H9 (cell line): Measurements from ENCODE around the gene TMEM208. TPM values are rescaled to one million over a fixed set of nuclear protein-coding genes. Genes with fewer than 3 reads are reported as not detected.
A peak's percentile ranks its signal among the peaks of the same experiment; 100 is the strongest.

Source experiments
- DNase-seq: peaks from one replicate; pipeline ENCODE4 v3.0.0-alpha.2; 2017
- H2AFZ ChIP-seq: one replicate; pipeline ENCODE4 v1.6.1; 2013; ENCODE audit warnings: mild to moderate bottlenecking, low read length, control low read depth, moderate library complexity
- H2AK5ac ChIP-seq: 2 replicates; pipeline ENCODE4 v1.6.1; 2013; ENCODE audit warnings: low read length, control low read depth, mixed read lengths; ENCODE audit not compliant: insufficient read length
- H2BK120ac ChIP-seq: one replicate; pipeline ENCODE4 v1.6.1; 2013; ENCODE audit warnings: low read depth, mild to moderate bottlenecking, low read length, control low read depth, inconsistent platforms; ENCODE audit not compliant: poor library complexity, severe bottlenecking
- H2BK12ac ChIP-seq: 2 replicates; pipeline ENCODE4 v1.6.1; 2013; ENCODE audit warnings: low read length, control low read depth, mixed read lengths, low read depth; ENCODE audit not compliant: insufficient read length
- H2BK15ac ChIP-seq: 2 replicates; pipeline ENCODE4 v1.6.1; 2013; ENCODE audit warnings: low read depth, low read length, control low read depth
- H2BK20ac ChIP-seq: one replicate; pipeline ENCODE4 v1.6.1; 2013; ENCODE audit warnings: low read depth, mild to moderate bottlenecking, low read length, control low read depth, inconsistent platforms; ENCODE audit not compliant: poor library complexity, severe bottlenecking
- H2BK5ac ChIP-seq: 2 replicates; pipeline ENCODE4 v1.6.1; 2013; ENCODE audit warnings: low read length, control low read depth, mixed read lengths; ENCODE audit not compliant: insufficient read length
- H3K14ac ChIP-seq: 2 replicates; pipeline ENCODE4 v1.6.1; 2013; ENCODE audit warnings: low read length, control low read depth; ENCODE audit not compliant: insufficient read depth
- H3K18ac ChIP-seq: 2 replicates; pipeline ENCODE4 v1.6.1; 2013; ENCODE audit warnings: low read depth, mild to moderate bottlenecking, mixed read lengths, low read length, control low read depth; ENCODE audit not compliant: insufficient read length
- H3K23ac ChIP-seq: 2 replicates; pipeline ENCODE4 v1.6.1; 2013; ENCODE audit warnings: low read length, control low read depth, mixed read lengths, low read depth; ENCODE audit not compliant: insufficient read length
- H3K23me2 ChIP-seq: 2 replicates; pipeline ENCODE4 v1.6.1; 2013; ENCODE audit warnings: low read depth, mild to moderate bottlenecking, mixed read lengths, low read length, control low read depth; ENCODE audit not compliant: insufficient read length, poor library complexity, severe bottlenecking
- H3K27ac ChIP-seq: 2 replicates; pipeline ENCODE4 v1.5.1; 2013; ENCODE audit warnings: low read length, control low read depth, mixed read lengths, low read depth; ENCODE audit not compliant: insufficient read length
- H3K27me3 ChIP-seq: 2 replicates; pipeline ENCODE4 v1.6.1; 2013; ENCODE audit warnings: low read length, control low read depth, inconsistent platforms; ENCODE audit not compliant: insufficient read depth
- H3K4ac ChIP-seq: 2 replicates; pipeline ENCODE4 v1.6.1; 2013; ENCODE audit warnings: low read depth, mild to moderate bottlenecking, control low read depth, inconsistent platforms, low read length, moderate library complexity
- H3K4me1 ChIP-seq: 2 replicates; pipeline ENCODE4 v1.6.1; 2013; ENCODE audit warnings: low read length, control low read depth, inconsistent platforms; ENCODE audit not compliant: insufficient read depth
- H3K4me2 ChIP-seq: 2 replicates; pipeline ENCODE4 v1.6.1; 2013; ENCODE audit warnings: low read length, control low read depth, mixed read lengths; ENCODE audit not compliant: insufficient read length, insufficient read depth
- H3K56ac ChIP-seq: 2 replicates; pipeline ENCODE4 v1.6.1; 2013; ENCODE audit warnings: low read depth, mild to moderate bottlenecking, mixed read lengths, low read length, control low read depth; ENCODE audit not compliant: insufficient read length
- H3K79me1 ChIP-seq: 2 replicates; pipeline ENCODE4 v1.6.1; 2013; ENCODE audit warnings: low read depth, mild to moderate bottlenecking, moderate library complexity, low read length, control low read depth, inconsistent platforms; ENCODE audit not compliant: insufficient read depth, poor library complexity, severe bottlenecking
- H3K79me2 ChIP-seq: 2 replicates; pipeline ENCODE4 v1.6.1; 2013; ENCODE audit warnings: low read length, control low read depth, inconsistent platforms; ENCODE audit not compliant: insufficient read depth
- H3K9ac ChIP-seq: 2 replicates; pipeline ENCODE4 v1.6.1; 2013; ENCODE audit warnings: low read length, control low read depth, mixed read lengths; ENCODE audit not compliant: insufficient read length; ENCODE audit errors: extremely low read depth
- H3K9me3 ChIP-seq: one replicate; pipeline ENCODE4 v1.6.1; 2013; ENCODE audit warnings: low read depth, low read length, inconsistent platforms; ENCODE audit not compliant: control insufficient read depth
- H3T11ph ChIP-seq: one replicate; pipeline ENCODE4 v1.6.1; 2013; ENCODE audit warnings: mild to moderate bottlenecking, low read length, control low read depth, inconsistent platforms
- H4K20me1 ChIP-seq: one replicate; pipeline ENCODE4 v1.6.1; 2013; ENCODE audit not compliant: control insufficient read depth, insufficient read length, insufficient read depth
- H4K5ac ChIP-seq: 2 replicates; pipeline ENCODE4 v1.6.1; 2013; ENCODE audit warnings: low read depth, mild to moderate bottlenecking, mixed read lengths, low read length, control low read depth; ENCODE audit not compliant: insufficient read length
- H4K8ac ChIP-seq: replicated peaks from 2 replicates; pipeline ENCODE4 v1.6.1; 2013; ENCODE audit warnings: low read length, control low read depth, mixed read lengths, low read depth; ENCODE audit not compliant: insufficient read length
- H4K91ac ChIP-seq: 2 replicates; pipeline ENCODE4 v1.6.1; 2013; ENCODE audit warnings: low read depth, mild to moderate bottlenecking, moderate library complexity, mixed read lengths, low read length, control low read depth; ENCODE audit not compliant: insufficient read length
- H3K27ac Mint-ChIP-seq, 3 experiments: 2 replicates in 2 of 3; 3 replicates in 1 of 3; pipeline ENCODE4 v1.8.0; 2020 to 2021; ENCODE audit warnings: mixed read lengths in 3 of 3, mild to moderate bottlenecking in 1 of 3, moderate library complexity in 1 of 3
- H3K27me3 Mint-ChIP-seq: 2 replicates; pipeline ENCODE4 v1.8.0; 2021; ENCODE audit warnings: low read depth, mild to moderate bottlenecking, moderate library complexity, mixed read lengths
- H3K36me3 Mint-ChIP-seq, 3 experiments: 2 replicates in 2 of 3; 3 replicates in 1 of 3; pipeline ENCODE4 v1.8.0; 2020 to 2021; ENCODE audit warnings: low read depth in 3 of 3, mixed read lengths in 3 of 3; ENCODE audit not compliant: insufficient read depth in 1 of 3
- H3K4me1 Mint-ChIP-seq, 2 experiments: 2 replicates each; pipeline ENCODE4 v1.8.0; 2020; ENCODE audit warnings: mixed read lengths in 2 of 2
- H3K4me3 Mint-ChIP-seq, 2 experiments: 2 replicates in 1 of 2; 3 replicates in 1 of 2; pipeline ENCODE4 v1.8.0; 2020 to 2021; ENCODE audit warnings: mild to moderate bottlenecking in 2 of 2, mixed read lengths in 2 of 2, moderate library complexity in 1 of 2
- H3K9me3 Mint-ChIP-seq, 2 experiments: 2 replicates in 1 of 2; 3 replicates in 1 of 2; pipeline ENCODE4 v1.8.0; 2020; ENCODE audit warnings: mild to moderate bottlenecking in 2 of 2, mixed read lengths in 2 of 2, moderate library complexity in 1 of 2
- WGBS: extraction: QIAGEN DNeasy Blood & Tissue Kit; methylation state at CpG from one replicate; pipeline ENCODE4 v1.1.7; 2013; ENCODE audit warnings: missing lambda C conversion rate, low lambda C conversion rate, mixed read lengths; ENCODE audit not compliant: insufficient read length; ENCODE audit errors: extremely low coverage; 5-methylcytosine and 5-hydroxymethylcytosine counted together
- total RNA-seq: library from RNA; stranded (reverse); gene quantifications from 2 replicates; pipeline ENCODE4 v1.2.1, GENCODE V29; 2021
- TF ChIP-seq, protein P1 (sequence below): fragments of 200-600 bp; sonication (generic); conservative IDR thresholded peaks from 3 replicates; pipeline ENCODE4 v1.8.0; 2021; ENCODE audit warnings: antibody characterized with exemption, mild to moderate bottlenecking

Gene TMEM208
- total RNA-seq, 1 experiment from 2014 or later = 42.6 TPM

DNA sequence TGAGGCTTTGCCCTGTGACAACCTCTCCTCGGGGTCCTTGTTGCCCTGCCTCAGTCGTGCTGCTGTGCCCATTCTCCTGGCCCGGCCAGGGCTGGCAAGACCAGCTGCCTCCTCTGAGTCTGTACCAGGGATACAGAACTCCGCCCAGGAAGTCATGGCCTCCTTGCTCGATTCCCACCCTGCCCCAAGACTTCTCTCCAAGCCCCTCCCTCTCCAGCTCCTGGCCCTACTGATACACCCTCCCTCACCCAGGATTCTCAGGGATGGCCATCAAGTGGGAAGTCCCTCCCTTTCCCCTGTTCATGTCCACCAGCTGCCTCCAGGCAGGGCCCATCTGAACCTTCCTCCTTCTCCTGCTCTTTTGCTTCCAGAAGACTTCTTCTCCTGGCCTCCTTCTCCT, 11.2 kb upstream of the TMEM208 start:
- no peak overlapping the region for H3K23ac ChIP-seq
- peaks cover 56% of the 10 kb centered on the region for H3K27me3 Mint-ChIP-seq
- H3K4me1 Mint-ChIP-seq = no peaks in the 10 kb centered on the region
- no peaks in the 10 kb centered on the region for H3K36me3 Mint-ChIP-seq
- H2BK20ac ChIP-seq = no peak overlapping the region
- H4K91ac ChIP-seq = no peak overlapping the region
- H3K79me1 ChIP-seq = no peaks in the 10 kb centered on the region
- no peak overlapping the region for H2BK5ac ChIP-seq
- no CpG with 5 or more reads among the region's 5 CpGs for WGBS
- no peaks in the 10 kb centered on the region for H4K20me1 ChIP-seq
- no peaks in the 10 kb centered on the region for H3K9me3 ChIP-seq
- no peak overlapping the region for H3K27ac ChIP-seq
- H3K27me3 ChIP-seq = no peaks in the 10 kb centered on the region; the same call in 1 of the 2 replicates
- H3K9me3 Mint-ChIP-seq = no peaks in the 10 kb centered on the region
- H3K4me3 Mint-ChIP-seq = no peak overlapping the region
- H3K56ac ChIP-seq = no peak overlapping the region
- H3K27ac Mint-ChIP-seq = peak overlapping the region in 1 of 3 experiments; percentile 5; a peak in 1 of 7 replicates
- H3K79me2 ChIP-seq = no peaks in the 10 kb centered on the region
- no peak overlapping the region for H3T11ph ChIP-seq
- H4K5ac ChIP-seq = no peak overlapping the region
- H2AK5ac ChIP-seq = no peak overlapping the region
- no peak overlapping the region for H3K18ac ChIP-seq
- no peak overlapping the region for H4K8ac ChIP-seq
- H2BK120ac ChIP-seq = no peak overlapping the region
- TF ChIP-seq, protein P1, sequence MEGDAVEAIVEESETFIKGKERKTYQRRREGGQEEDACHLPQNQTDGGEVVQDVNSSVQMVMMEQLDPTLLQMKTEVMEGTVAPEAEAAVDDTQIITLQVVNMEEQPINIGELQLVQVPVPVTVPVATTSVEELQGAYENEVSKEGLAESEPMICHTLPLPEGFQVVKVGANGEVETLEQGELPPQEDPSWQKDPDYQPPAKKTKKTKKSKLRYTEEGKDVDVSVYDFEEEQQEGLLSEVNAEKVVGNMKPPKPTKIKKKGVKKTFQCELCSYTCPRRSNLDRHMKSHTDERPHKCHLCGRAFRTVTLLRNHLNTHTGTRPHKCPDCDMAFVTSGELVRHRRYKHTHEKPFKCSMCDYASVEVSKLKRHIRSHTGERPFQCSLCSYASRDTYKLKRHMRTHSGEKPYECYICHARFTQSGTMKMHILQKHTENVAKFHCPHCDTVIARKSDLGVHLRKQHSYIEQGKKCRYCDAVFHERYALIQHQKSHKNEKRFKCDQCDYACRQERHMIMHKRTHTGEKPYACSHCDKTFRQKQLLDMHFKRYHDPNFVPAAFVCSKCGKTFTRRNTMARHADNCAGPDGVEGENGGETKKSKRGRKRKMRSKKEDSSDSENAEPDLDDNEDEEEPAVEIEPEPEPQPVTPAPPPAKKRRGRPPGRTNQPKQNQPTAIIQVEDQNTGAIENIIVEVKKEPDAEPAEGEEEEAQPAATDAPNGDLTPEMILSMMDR = no peak
- H2BK12ac ChIP-seq = no peak overlapping the region
- H3K9ac ChIP-seq = no peak overlapping the region
- no peaks in the 10 kb centered on the region for H3K23me2 ChIP-seq
- H2BK15ac ChIP-seq = no peak overlapping the region
- H2AFZ ChIP-seq = no peak overlapping the region
- H3K14ac ChIP-seq = no peak overlapping the region
- DNase-seq = peak; percentile 56
- H3K4ac ChIP-seq = no peak overlapping the region
- H3K4me2 ChIP-seq = no peak overlapping the region
- H3K4me1 ChIP-seq = no peaks in the 10 kb centered on the region
